Measurements from ENCODE around the gene FKBP14.

The FKBP14 gene

DNA sequence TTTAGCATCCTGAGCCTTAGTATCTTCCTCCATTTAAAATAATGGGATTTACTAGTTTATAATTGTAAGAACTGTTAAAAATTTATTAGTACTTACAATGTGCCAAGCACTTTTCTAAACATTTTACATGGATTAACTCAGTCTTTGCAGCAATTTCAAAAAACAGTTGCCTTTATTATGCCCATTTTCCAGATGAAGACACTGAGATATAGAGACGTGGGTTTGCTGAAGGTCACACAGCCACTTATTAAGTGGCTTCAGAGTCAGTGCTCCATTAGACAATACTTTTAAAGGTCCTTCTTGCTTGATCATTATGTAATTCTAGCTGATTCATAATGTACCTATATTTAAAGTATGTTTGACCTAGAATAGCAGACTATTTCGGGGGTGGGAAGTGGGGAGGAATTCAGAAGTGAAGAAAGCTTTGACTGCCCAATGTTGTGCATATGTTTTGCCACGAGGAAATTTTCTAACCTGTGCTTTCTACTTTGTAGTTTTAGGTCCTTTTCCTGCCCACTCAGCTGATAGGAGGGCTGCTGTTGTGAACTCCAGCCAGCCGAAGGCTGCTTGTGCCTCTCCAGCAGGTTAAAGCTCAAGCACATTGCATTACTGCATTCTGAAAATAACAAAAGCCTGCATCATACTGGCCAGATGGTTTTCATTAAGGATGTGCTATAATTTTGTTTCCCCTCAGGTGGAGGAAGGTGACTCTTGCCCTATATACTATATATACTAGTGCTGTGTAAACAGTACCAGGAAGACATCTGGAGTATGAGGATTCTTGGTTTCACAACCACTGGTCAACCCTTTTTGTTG lies 6.0 kb upstream of the FKBP14 start:
- no peak for ATAC-seq

DNA sequence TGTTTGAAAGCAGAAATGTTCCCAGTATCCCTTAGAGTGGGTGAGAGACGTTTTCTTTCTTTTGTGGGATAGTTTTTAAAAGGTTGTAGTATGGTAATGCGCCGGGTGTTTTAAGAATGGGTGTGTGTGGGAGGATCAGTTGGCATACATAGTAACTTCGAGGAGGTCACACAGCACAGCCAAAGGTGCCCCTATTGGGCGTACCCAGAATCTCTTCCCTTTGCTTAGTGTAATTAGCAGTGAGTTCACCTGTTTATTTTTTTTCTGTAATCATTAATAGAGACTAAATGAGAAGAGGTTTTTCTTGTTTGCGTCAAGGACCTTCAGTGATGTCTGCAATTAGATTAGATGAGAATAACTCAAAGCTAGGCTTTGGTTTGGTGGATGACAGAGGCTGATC lies 3.2 kb upstream of the FKBP14 start:
- no peak for ATAC-seq

GRCh38 chr7:30028749-30029635 lies 2.5 kb upstream of the FKBP14 start:
- ATAC-seq = no peak

DNA sequence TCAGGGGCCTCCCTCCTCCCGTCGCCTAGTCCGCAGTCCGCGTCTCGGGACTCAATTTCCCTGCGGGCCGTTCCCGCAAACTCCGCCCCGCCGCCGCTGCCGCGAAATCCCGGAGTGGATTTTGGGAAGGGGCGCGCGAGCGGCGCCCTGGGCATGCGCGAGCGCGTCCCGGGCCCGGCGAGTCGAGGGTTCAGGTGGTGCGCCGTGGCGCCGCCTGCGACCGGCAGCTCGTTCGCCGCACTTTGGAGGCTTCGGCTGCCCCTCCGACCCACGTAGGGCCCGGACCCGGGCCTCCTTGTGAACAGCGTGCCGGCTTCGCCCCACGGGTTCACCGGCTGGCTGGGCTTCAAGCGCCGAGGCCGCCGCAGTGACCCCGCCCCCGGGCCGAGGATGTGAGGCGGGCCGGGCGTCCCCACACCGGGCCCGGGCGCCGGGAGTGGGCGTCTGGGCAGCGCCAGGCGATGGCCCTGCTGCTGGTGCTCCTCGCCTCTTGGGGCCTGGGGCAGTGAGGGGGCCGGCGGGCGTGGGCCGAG lies 1.8 kb upstream of the FKBP14 start, which contains the start of gene PLEKHA8:
PLEKHA8 (plus strand) TSS at position 197 of the 533 bp plus-strand sequence. CDS start 351 bp downstream, outside the sequence.
- peak; percentile 39 for ATAC-seq

- no peak for ATAC-seq
Observed at GRCh38 chr7:30027740-30028215, 1.3 kb upstream of the FKBP14 start.

DNA sequence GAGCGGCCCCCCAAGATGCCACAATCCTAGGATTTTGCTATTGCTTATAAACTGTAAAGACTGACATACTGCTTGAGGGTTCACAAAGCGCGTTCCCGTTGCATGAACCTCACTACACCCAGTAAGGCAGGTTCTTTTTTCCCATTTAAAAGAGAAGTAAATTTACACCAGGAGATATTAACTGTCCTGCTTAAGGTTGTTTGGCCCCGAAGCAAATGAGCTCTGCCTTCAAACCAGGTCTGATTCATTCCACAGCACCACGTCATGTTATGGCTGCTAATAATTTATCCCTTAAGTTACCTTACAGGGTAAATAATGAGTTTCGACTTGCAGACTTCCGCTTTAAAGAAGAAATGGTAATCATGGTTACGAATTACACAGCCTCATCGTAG lies 559 bp upstream of the FKBP14 start:
- peak; percentile 42 to 67 for ATAC-seq

- ATAC-seq = no peak
Observed at GRCh38 chr7:30023524-30023923, 3.0 kb downstream of the FKBP14 start.

- ATAC-seq = no peak
Observed at GRCh38 chr7:30022991-30023390, 3.5 kb downstream of the FKBP14 start.

DNA sequence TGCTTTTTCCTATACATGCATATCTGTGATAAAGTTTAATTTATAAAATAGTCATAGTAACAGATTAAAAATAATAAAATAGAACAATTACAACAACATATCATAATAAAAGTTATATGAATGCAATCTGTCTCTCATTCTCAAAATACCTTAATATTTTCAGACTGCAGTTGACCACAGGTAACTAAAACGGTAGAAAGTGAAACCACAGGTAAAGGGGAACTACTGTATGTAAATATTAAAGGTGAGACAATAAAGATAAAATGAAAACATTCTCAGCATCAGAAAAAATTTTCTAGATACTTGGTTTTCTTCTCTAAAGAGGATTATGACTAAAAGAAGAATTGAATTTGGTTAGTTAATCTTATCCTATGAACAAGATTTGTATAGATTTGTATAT lies 6.0 kb downstream of the FKBP14 start:
- ATAC-seq = no peak

- no peak for ATAC-seq
Observed at GRCh38 chr7:30019960-30020359, 6.5 kb downstream of the FKBP14 start.

DNA sequence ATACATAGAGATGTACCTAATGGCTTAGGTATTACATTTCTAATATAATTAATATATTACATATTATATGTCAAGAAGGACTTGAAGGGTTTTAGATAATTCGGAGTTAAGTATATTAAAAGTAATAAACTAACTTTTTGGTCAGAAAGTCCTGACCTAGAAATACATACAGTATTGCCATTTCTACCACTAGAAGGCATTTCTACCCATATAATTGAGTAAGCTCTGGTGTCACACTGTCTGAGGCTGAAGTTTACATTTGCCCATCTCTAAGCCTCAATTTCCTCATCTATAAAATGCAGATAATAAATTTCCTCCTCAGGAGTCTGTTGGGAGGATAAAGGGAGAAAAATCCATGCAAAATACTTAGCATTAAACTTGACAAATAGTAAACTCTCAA lies 7.1 kb downstream of the FKBP14 start:
- no peak for ATAC-seq

- ATAC-seq = no peak
Observed at GRCh38 chr7:30018451-30018850, 8.1 kb downstream of the FKBP14 start.

DNA sequence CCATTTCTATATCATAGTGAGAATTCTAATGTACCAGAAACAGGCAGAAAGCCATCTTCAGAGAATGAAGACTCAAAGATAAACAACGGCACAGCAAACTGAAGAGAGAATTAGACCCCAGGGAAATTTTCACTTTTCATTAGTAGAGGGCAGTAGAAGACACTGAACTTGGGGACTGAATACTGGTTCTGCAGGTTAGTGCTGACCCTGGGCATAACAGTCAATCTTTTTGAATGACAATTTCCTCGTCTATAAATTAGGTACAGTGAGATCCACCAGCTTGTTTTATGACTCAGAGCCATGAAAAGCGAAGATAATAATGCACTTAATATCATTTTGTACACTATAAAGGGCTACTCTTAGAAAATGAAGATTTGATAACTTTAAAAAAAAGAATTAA lies 13.7 kb downstream of the FKBP14 start:
- no peak for ATAC-seq

DNA sequence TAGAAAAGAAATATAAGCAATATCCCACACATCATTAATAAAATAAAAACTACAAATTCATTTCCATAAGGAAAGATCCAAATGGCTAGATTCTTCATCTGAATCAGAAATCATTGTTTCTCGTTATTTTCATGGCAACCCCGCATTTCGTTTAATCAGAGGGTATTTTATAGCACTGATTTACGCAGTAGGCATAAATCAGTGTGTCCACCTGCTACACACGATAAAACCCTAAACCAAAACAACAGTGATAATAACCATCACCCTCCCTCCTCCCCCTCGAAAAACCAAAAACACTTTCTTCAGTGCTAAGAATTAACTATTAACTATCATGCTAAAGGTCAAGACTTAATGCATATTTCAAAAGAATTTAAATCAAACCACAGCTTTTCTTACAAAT lies 16.5 kb downstream of the FKBP14 start:
- no peak for ATAC-seq

DNA sequence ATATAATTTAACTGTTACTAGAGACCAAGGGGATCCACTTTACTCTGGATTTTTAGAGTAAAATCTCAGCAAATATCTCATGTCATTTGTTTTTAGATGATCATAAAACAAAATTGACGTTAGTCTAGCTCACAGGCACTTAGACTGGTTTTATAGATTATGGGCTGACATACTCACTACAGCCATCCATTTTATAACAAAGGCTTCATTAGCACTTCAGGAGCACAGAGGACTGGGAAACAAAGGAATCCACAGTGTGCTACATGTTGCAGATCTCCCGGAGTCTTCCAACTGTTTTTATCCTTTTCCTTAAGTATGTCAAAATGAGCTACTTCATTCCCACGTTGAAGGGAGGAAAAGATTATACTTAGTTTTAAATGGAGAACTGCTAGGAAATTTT lies 21.0 kb downstream of the FKBP14 start:
- no peak for ATAC-seq

DNA sequence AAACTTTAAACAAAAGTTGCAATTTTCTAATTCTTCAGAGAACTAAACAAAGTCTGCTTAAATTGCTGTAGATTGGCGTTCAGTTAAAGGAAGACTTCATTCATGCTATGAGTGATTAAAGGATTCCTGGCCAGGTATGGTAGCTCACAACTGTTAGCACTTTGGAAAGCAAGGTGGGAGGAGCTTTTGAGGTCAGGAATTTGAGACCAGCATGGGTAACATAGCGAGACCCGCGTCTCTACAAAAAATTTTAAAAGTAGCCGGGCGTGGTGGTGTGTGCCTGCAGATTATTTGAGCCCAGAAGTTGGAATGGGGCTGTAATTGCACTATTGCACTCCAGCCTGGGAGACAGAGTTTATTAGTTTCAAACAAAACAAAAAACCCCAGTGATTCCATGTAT lies 23.4 kb downstream of the FKBP14 start:
- no peak for ATAC-seq

- no peak for ATAC-seq
Observed at GRCh38 chr7:30001998-30002397, 24.5 kb downstream of the FKBP14 start.

DNA sequence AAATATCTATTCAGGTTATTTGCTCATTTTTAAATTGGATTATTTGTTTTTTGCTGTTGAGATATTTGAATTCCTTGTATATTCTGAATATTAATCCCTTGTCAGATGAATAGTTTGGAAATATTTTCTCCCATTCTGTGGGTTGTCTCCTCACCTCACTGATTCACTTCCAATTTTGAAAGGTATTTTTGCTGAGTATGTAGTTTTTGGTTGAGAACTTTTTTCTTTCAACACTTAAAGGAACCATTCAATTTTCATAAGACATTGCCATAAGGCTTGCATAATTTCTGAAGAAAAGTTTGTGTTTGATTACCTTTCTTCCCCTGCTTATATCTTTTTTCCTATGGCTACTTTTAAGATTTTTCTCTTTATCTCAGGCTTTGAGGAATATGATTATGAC lies 28.0 kb downstream of the FKBP14 start:
- no peak for ATAC-seq

- no peak for ATAC-seq
Observed at GRCh38 chr7:29996321-29996720, 30.2 kb downstream of the FKBP14 start.

DNA sequence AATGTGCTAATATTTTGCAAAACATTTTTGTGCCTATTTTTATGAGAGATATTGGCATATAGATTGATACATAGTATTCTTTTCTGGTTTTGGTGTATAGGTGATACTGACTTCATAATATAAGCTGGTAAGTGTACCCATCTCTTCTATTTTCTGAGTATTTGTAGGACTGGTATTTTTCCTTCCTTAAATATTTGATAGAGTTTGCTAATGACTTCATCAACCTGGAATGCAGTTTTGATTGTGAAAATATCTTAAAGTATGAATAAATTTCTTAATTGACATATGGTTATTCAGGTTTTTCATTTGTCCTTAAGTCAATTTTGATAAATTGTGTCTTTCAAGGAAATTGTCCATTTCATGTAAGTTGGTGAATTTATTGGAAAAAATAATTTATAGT lies 30.9 kb downstream of the FKBP14 start:
- ATAC-seq = no peak

GRCh38 chr7:29993140-29993539 lies 33.4 kb downstream of the FKBP14 start:
- ATAC-seq = no peak

- no peak for ATAC-seq
Observed at GRCh38 chr7:29991937-29992336, 34.6 kb downstream of the FKBP14 start.

GRCh38 chr7:29990931-29991330 lies 35.6 kb downstream of the FKBP14 start:
- ATAC-seq = no peak
